ENCODE data around the gene ZBTB4. TPM values are rescaled to one million over a fixed set of nuclear protein-coding genes. Genes with fewer than 3 reads are reported as not detected.
A peak's percentile ranks its signal among the peaks of the same experiment; 100 is the strongest.

The ZBTB4 gene
- total RNA-seq (2014; rRNA removed; shearing (Covaris generic)) = 4.1 and 4.4 TPM in 2 replicates

GRCh38 chr17:7479213-7480088 is at the start of gene ZBTB4:
Gene ZBTB4, minus strand, starts transcription at chr17:7479631. Its CDS starts 12,830 bp downstream, at chr17:7466801.
- in situ Hi-C loops (cut with HindIII; ENCODE audit: low sequenced_read_pairs) = loop anchor here (25.0 kb wide), 1 partner anchor 92 kb away; the partner anchor contains the start of genes PLSCR3 and TNK1
- peak; percentile 65 for DNase-seq (ENCODE audit: low spot score)

GRCh38 chr17:7528842-7529241 is 49.4 kb upstream of the ZBTB4 start:
- no peak for DNase-seq (ENCODE audit: low spot score)
- in situ Hi-C loops (cut with HindIII; ENCODE audit: low sequenced_read_pairs) = no loop called here

GRCh38 chr17:7523033-7523432 is 43.6 kb upstream of the ZBTB4 start:
- in situ Hi-C loops (cut with HindIII; ENCODE audit: low sequenced_read_pairs) = no loop called here
- DNase-seq (ENCODE audit: low spot score) = no peak

- in situ Hi-C loops (cut with HindIII; ENCODE audit: low sequenced_read_pairs) = no loop called here
- DNase-seq (ENCODE audit: low spot score) = no peak
Measured at GRCh38 chr17:7515911-7516610, 36.6 kb upstream of the ZBTB4 start.

GRCh38 chr17:7513850-7514419 is 34.5 kb upstream of the ZBTB4 start:
- DNase-seq (ENCODE audit: low spot score) = no peak
- in situ Hi-C loops (cut with HindIII; ENCODE audit: low sequenced_read_pairs) = no loop called here

GRCh38 chr17:7512824-7513540 is 33.6 kb upstream of the ZBTB4 start:
- DNase-seq (ENCODE audit: low spot score) = no peak
- in situ Hi-C loops (cut with HindIII; ENCODE audit: low sequenced_read_pairs) = no loop called here

GRCh38 chr17:7512105-7512504 is 32.7 kb upstream of the ZBTB4 start:
- in situ Hi-C loops (cut with HindIII; ENCODE audit: low sequenced_read_pairs) = no loop called here
- DNase-seq (ENCODE audit: low spot score) = no peak

GRCh38 chr17:7511108-7511507 is 31.7 kb upstream of the ZBTB4 start:
- DNase-seq (ENCODE audit: low spot score) = no peak
- in situ Hi-C loops (cut with HindIII; ENCODE audit: low sequenced_read_pairs) = no loop called here

GRCh38 chr17:7509937-7510336 is 30.5 kb upstream of the ZBTB4 start:
- in situ Hi-C loops (cut with HindIII; ENCODE audit: low sequenced_read_pairs) = no loop called here
- no peak for DNase-seq (ENCODE audit: low spot score)

- DNase-seq (ENCODE audit: low spot score) = no peak
- in situ Hi-C loops (cut with HindIII; ENCODE audit: low sequenced_read_pairs) = no loop called here
Measured at GRCh38 chr17:7508846-7509245, 29.4 kb upstream of the ZBTB4 start.

- DNase-seq (ENCODE audit: low spot score) = no peak
- in situ Hi-C loops (cut with HindIII; ENCODE audit: low sequenced_read_pairs) = no loop called here
Measured at GRCh38 chr17:7508145-7508544, 28.7 kb upstream of the ZBTB4 start.

GRCh38 chr17:7503521-7503920 is 24.1 kb upstream of the ZBTB4 start:
- DNase-seq (ENCODE audit: low spot score) = no peak
- in situ Hi-C loops (cut with HindIII; ENCODE audit: low sequenced_read_pairs) = no loop called here

GRCh38 chr17:7502987-7503386 is 23.6 kb upstream of the ZBTB4 start:
- in situ Hi-C loops (cut with HindIII; ENCODE audit: low sequenced_read_pairs) = no loop called here
- no peak for DNase-seq (ENCODE audit: low spot score)

- in situ Hi-C loops (cut with HindIII; ENCODE audit: low sequenced_read_pairs) = no loop called here
- no peak for DNase-seq (ENCODE audit: low spot score)
Measured at GRCh38 chr17:7502171-7502847, 22.9 kb upstream of the ZBTB4 start.

- in situ Hi-C loops (cut with HindIII; ENCODE audit: low sequenced_read_pairs) = no loop called here
- no peak for DNase-seq (ENCODE audit: low spot score)
Measured at GRCh38 chr17:7501729-7502128, 22.3 kb upstream of the ZBTB4 start.

- DNase-seq (ENCODE audit: low spot score) = no peak
- in situ Hi-C loops (cut with HindIII; ENCODE audit: low sequenced_read_pairs) = loop anchor here (25.0 kb wide), 1 partner anchor 112 kb away; the partner anchor contains the start of genes PLSCR3 and TNK1
Measured at GRCh38 chr17:7499161-7499560, 19.7 kb upstream of the ZBTB4 start.

GRCh38 chr17:7497636-7498035 is 18.2 kb upstream of the ZBTB4 start:
- in situ Hi-C loops (cut with HindIII; ENCODE audit: low sequenced_read_pairs) = loop anchor here (25.0 kb wide), 1 partner anchor 110 kb away; the partner anchor contains the start of genes PLSCR3 and TNK1

GRCh38 chr17:7497228-7497627 is 17.8 kb upstream of the ZBTB4 start:
- in situ Hi-C loops (cut with HindIII; ENCODE audit: low sequenced_read_pairs) = loop anchor here (25.0 kb wide), 1 partner anchor 110 kb away; the partner anchor contains the start of genes PLSCR3 and TNK1
- no peak for DNase-seq (ENCODE audit: low spot score)

More at GRCh38 chr17:7497636-7498035, 18.2 kb upstream of the ZBTB4 start:
- no peak for DNase-seq (ENCODE audit: low spot score)

Data from G401 (cell line).